A673 (cell line): Measurements from ENCODE around the gene KCNMA1.

Experiments
- CTCF ChIP-seq: fragments of 300-800, 200-600 bp; sonication (generic); conservative IDR thresholded peaks from 2 replicates; pipeline ENCODE4 v1.5.1; 2017; ENCODE audit warnings: low read depth, mild to moderate bottlenecking, antibody characterized with exemption, low read length, moderate library complexity, mixed read lengths
- EZH2 ChIP-seq: fragments of 200-600 bp; sonication (generic); IDR thresholded peaks from 2 replicates; pipeline ENCODE4 v1.6.1; 2017; ENCODE audit warnings: borderline replicate concordance, low read depth, mild to moderate bottlenecking, mixed read lengths, antibody characterized with exemption, low read length; ENCODE audit not compliant: poor library complexity, severe bottlenecking

- no peak for TF ChIP-seq CTCF
- TF ChIP-seq EZH2, result no peak
Measured at GRCh38 chr10:77162697-77163096, 474.9 kb downstream of the KCNMA1 start.
